Lower leg skin (tissue), 4 donors: ENCODE results near the gene KCNA10. TPM values are rescaled to one million over a fixed set of nuclear protein-coding genes. Genes with fewer than 3 reads are reported as not detected.

Experiments used
- DNase-seq, 2 donors: peaks; one replicate each; pipeline ENCODE4 v3.0.0-alpha.2; 2019; ENCODE audit warnings: low spot score in 2 of 2
- H3K4me3 ChIP-seq: fragments of 200-600 bp; sonication (generic); 2 replicates; pipeline ENCODE4 v1.5.1; 2017; ENCODE audit warnings: mild to moderate bottlenecking, low read depth; ENCODE audit not compliant: poor library complexity, severe bottlenecking
- CTCF ChIP-seq, 3 donors: fragments of 450-650 bp; IDR thresholded peaks; one replicate each; pipeline ENCODE4 v1.5.1; 2016; ENCODE audit warnings: antibody characterized with exemption in 3 of 3, mild to moderate bottlenecking in 3 of 3, moderate library complexity in 2 of 3
- POLR2A ChIP-seq, 2 donors: fragments of 450-650 bp; IDR thresholded peaks; one replicate each; pipeline ENCODE4 v1.6.1; 2016 to 2017; ENCODE audit warnings: antibody characterized with exemption in 2 of 2, mild to moderate bottlenecking in 1 of 2, moderate library complexity in 1 of 2
- WGBS, 2 donors: methylation state at CpG; one replicate each; pipeline ENCODE4 v1.1.5; 2018; 5-methylcytosine and 5-hydroxymethylcytosine counted together
- intact Hi-C: fragments of 100-400 bp; cut with DNase I; formaldehyde crosslinking; loops from one replicate; pipeline ENCODE4 v1.15.0; 2023; ENCODE audit warnings: low total_unique reads
- total RNA-seq, 4 donors: library from RNA; depleted of rRNA; stranded (reverse); fragments of >200 nt; gene quantifications; one replicate each; pipeline ENCODE4 v1.1.0, GENCODE V29; 2016

The KCNA10 gene
- total RNA-seq, 4 donors from 2014 or later = not detected

GRCh38 chr1:110480356-110481096 lies 38.4 kb downstream of the KCNA10 start:
- intact Hi-C loops = no loop called here
- no peak for TF ChIP-seq POLR2A (IDR thresholded peaks at IDR 0.05)
- TF ChIP-seq CTCF (IDR thresholded peaks at IDR 0.05) = no peak
- no peak overlapping the region for H3K4me3 ChIP-seq
- 70 to 79% methylated on average over 4 of the region's 4 CpGs for WGBS, 2 donors
- no peak for DNase-seq

- TF ChIP-seq CTCF (IDR thresholded peaks at IDR 0.05) = no peak
- no peak for TF ChIP-seq POLR2A (IDR thresholded peaks at IDR 0.05)
- no peak for DNase-seq
- intact Hi-C loops = no loop called here
- no peak overlapping the region for H3K4me3 ChIP-seq
- WGBS, 2 donors = 95 to 97% methylated on average over 7 to 8 of the region's 8 CpGs
These were observed 40.1 kb downstream of the KCNA10 start for GRCh38 chr1:110478886-110479285.

- no peak for TF ChIP-seq CTCF (IDR thresholded peaks at IDR 0.05)
- no peak for TF ChIP-seq POLR2A (IDR thresholded peaks at IDR 0.05)
- DNase-seq = no peak
- H3K4me3 ChIP-seq = no peak overlapping the region
- WGBS, 2 donors = 81 to 84% methylated on average over 3 of the region's 3 CpGs
- intact Hi-C loops = no loop called here
These were observed 40.9 kb downstream of the KCNA10 start for GRCh38 chr1:110477967-110478640.

GRCh38 chr1:110477445-110477957 lies 41.5 kb downstream of the KCNA10 start:
- WGBS, 2 donors = 70 to 77% methylated on average over 3 of the region's 3 CpGs
- no peak overlapping the region for H3K4me3 ChIP-seq
- TF ChIP-seq POLR2A (IDR thresholded peaks at IDR 0.05) (no peak), CTCF (IDR thresholded peaks at IDR 0.05) (no peak)
- no peak for DNase-seq
- intact Hi-C loops = no loop called here

GRCh38 chr1:110477041-110477440 lies 41.9 kb downstream of the KCNA10 start:
- no peak overlapping the region for H3K4me3 ChIP-seq
- TF ChIP-seq CTCF (IDR thresholded peaks at IDR 0.05) = no peak
- no peak for TF ChIP-seq POLR2A (IDR thresholded peaks at IDR 0.05)
- intact Hi-C loops = no loop called here
- DNase-seq = no peak
- 62 to 74% methylated on average over 2 of the region's 2 CpGs for WGBS, 2 donors
